ENCODE measurements around the gene CAMTA1.

CAMTA1 gene

DNA sequence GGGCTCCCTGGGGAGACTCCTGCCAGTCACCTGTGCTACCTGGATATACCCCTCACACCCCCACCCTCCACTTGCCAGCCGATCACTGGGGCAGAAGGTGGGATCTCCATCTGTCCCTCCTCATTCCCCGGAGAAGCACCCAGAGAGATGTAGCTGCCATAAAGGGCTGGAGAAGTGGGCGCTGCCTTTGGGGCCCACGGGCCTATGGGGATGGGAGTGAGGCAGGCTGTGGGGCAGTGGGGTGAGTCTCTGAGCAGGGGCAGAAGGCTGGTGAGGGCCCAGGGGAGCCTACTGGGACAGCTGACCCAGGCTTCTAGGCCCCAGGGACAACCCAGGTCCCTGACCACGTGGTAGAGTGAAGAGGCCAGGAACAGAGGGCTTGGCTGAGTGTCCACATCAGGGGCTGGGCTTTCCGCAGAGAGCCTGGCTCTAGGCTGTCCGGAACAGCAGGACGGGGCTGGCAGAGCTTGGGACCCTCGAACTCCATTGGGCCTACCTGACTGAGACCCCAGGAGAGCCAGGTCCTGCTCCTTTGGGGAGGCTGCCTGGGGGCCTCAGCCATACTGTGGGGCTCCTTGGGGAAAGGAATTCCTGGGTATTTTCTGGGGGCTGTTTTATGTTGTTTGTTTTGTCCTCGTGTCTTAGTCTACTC, 780.0 kb downstream of the CAMTA1 start:
- DNase-seq (no peak), ATAC-seq (ENCODE audit: insufficient read depth, low read depth) (no peak)
- Histone ChIP-seq H3K4me2 (ENCODE audit: insufficient read depth, low read length) (no peak overlapping the region), H3K9ac (ENCODE audit: low read depth, low read length) (no peak overlapping the region), H2AFZ (ENCODE audit: low read depth, low read length) (no peak overlapping the region), H3K27me3 (ENCODE audit: insufficient read depth, low read length, poor library complexity) (no peaks in the 10 kb centered on the region), H3K9me3 (ENCODE audit: insufficient read depth, low read length, severe bottlenecking) (no peaks in the 10 kb centered on the region), H3K4me1 (ENCODE audit: insufficient read depth, low read length) (no peaks in the 10 kb centered on the region), H3K36me3 (ENCODE audit: insufficient read depth, low read length) (no peaks in the 10 kb centered on the region), H3K27ac (ENCODE audit: low read length) (no peak overlapping the region), H3K79me2 (ENCODE audit: insufficient read depth, low read length) (no peaks in the 10 kb centered on the region), H4K20me1 (ENCODE audit: insufficient read depth, low read length) (peaks cover 5% of the 10 kb centered on the region; the same call in 1 of the 2 replicates), H3K4me3 (ENCODE audit: low read depth in 1 of 2, low read length in 2 of 2) (no peak overlapping the region)
- TF ChIP-seq EZH2 (IDR thresholded peaks at IDR 0.05; ENCODE audit: borderline replicate concordance, low read depth, low read length, severe bottlenecking) (no peak), CTCF (IDR thresholded peaks at IDR 0.05; ENCODE audit: borderline replicate concordance, extremely low read depth, low read length, poor library complexity, severe bottlenecking) (no peak)

GRCh38 chr1:7566417-7567375, 781.4 kb downstream of the CAMTA1 start:
- no peak for TF ChIP-seq EZH2 (IDR thresholded peaks at IDR 0.05; ENCODE audit: borderline replicate concordance, low read depth, low read length, severe bottlenecking)
- TF ChIP-seq CTCF (IDR thresholded peaks at IDR 0.05; ENCODE audit: borderline replicate concordance, extremely low read depth, low read length, poor library complexity, severe bottlenecking): no peak

GRCh38 chr1:7567376-7567775, 782.1 kb downstream of the CAMTA1 start:
- H3K4me2 ChIP-seq (ENCODE audit: insufficient read depth, low read length): no peak overlapping the region
- no peaks in the 10 kb centered on the region for H3K79me2 ChIP-seq (ENCODE audit: insufficient read depth, low read length)
- H3K9me3 ChIP-seq (ENCODE audit: insufficient read depth, low read length, severe bottlenecking): no peaks in the 10 kb centered on the region
- TF ChIP-seq CTCF (IDR thresholded peaks at IDR 0.05; ENCODE audit: borderline replicate concordance, extremely low read depth, low read length, poor library complexity, severe bottlenecking) (no peak), EZH2 (IDR thresholded peaks at IDR 0.05; ENCODE audit: borderline replicate concordance, low read depth, low read length, severe bottlenecking) (no peak)
- H2AFZ ChIP-seq (ENCODE audit: low read depth, low read length): no peak overlapping the region
- H3K36me3 ChIP-seq (ENCODE audit: insufficient read depth, low read length): no peaks in the 10 kb centered on the region
- no peak for DNase-seq
- H4K20me1 ChIP-seq (ENCODE audit: insufficient read depth, low read length): no peaks in the 10 kb centered on the region
- no peak overlapping the region for H3K4me3 ChIP-seq (ENCODE audit: low read depth in 1 of 2, low read length in 2 of 2)
- ATAC-seq (ENCODE audit: insufficient read depth, low read depth): no peak
- H3K4me1 ChIP-seq (ENCODE audit: insufficient read depth, low read length): no peaks in the 10 kb centered on the region
- H3K27ac ChIP-seq (ENCODE audit: low read length): no peak overlapping the region
- H3K27me3 ChIP-seq (ENCODE audit: insufficient read depth, low read length, poor library complexity): no peaks in the 10 kb centered on the region
- no peak overlapping the region for H3K9ac ChIP-seq (ENCODE audit: low read depth, low read length)

More at GRCh38 chr1:7566417-7567375, 781.4 kb downstream of the CAMTA1 start:
- no peak overlapping the region for H3K27ac ChIP-seq (ENCODE audit: low read length)
- no peak overlapping the region for H3K4me3 ChIP-seq (ENCODE audit: low read depth in 1 of 2, low read length in 2 of 2)
- no peak overlapping the region for H3K9ac ChIP-seq (ENCODE audit: low read depth, low read length)
- no peak overlapping the region for H3K4me2 ChIP-seq (ENCODE audit: insufficient read depth, low read length)
- H3K79me2 ChIP-seq (ENCODE audit: insufficient read depth, low read length): no peaks in the 10 kb centered on the region
- H4K20me1 ChIP-seq (ENCODE audit: insufficient read depth, low read length): 0 out of 2 replicates have a peak, but pooled peaks cover 5% of the 10 kb centered on the region
- no peaks in the 10 kb centered on the region for H3K4me1 ChIP-seq (ENCODE audit: insufficient read depth, low read length)
- DNase-seq (no peak), ATAC-seq (ENCODE audit: insufficient read depth, low read depth) (no peak)
- H3K36me3 ChIP-seq (ENCODE audit: insufficient read depth, low read length): no peaks in the 10 kb centered on the region
- no peak overlapping the region for H2AFZ ChIP-seq (ENCODE audit: low read depth, low read length)
- H3K27me3 ChIP-seq (ENCODE audit: insufficient read depth, low read length, poor library complexity): no peaks in the 10 kb centered on the region
- H3K9me3 ChIP-seq (ENCODE audit: insufficient read depth, low read length, severe bottlenecking): no peaks in the 10 kb centered on the region

Data from DND-41 (cell line).